Astrocyte (in vitro differentiated cells and primary cell): Measurements from ENCODE around the gene TM9SF3. TPM values are rescaled to one million over a fixed set of nuclear protein-coding genes. Genes with fewer than 3 reads are reported as not detected.

Experiments
- DNase-seq: peaks from one replicate; pipeline ENCODE4 v3.0.0-alpha.2; 2010; ENCODE audit warnings: low read depth
- FAIRE-seq: peaks from 2 replicates; lab custom pipeline; 2011; peaks lifted over from hg19 to GRCh38; lab: Jason Lieb, UNC
- H2AFZ ChIP-seq: 2 replicates; pipeline ENCODE4 v1.6.0; 2012; ENCODE audit warnings: low read depth, low read length, inconsistent platforms
- H3K27ac ChIP-seq: 2 replicates; pipeline ENCODE4 v1.5.1; 2011; ENCODE audit warnings: low read depth, low read length, inconsistent platforms
- H3K27me3 ChIP-seq: 2 replicates; pipeline ENCODE4 v1.6.0; 2011; ENCODE audit warnings: low read length, inconsistent platforms; ENCODE audit not compliant: insufficient read depth
- H3K36me3 ChIP-seq: 2 replicates; pipeline ENCODE4 v1.5.1; 2011; ENCODE audit warnings: low read length, inconsistent platforms; ENCODE audit not compliant: insufficient read depth
- H3K4me1 ChIP-seq: 2 replicates; pipeline ENCODE4 v1.5.1; 2011; ENCODE audit warnings: low read length, inconsistent platforms; ENCODE audit not compliant: insufficient read depth
- H3K4me2 ChIP-seq: 2 replicates; pipeline ENCODE4 v1.6.0; 2012; ENCODE audit warnings: low read length, inconsistent platforms
- H3K4me3 ChIP-seq: 2 replicates; pipeline ENCODE4 v1.5.1; 2011; ENCODE audit warnings: low read depth, mild to moderate bottlenecking, low read length, inconsistent platforms; ENCODE audit not compliant: insufficient read depth
- H3K79me2 ChIP-seq: 2 replicates; pipeline ENCODE4 v1.6.0; 2012; ENCODE audit warnings: mild to moderate bottlenecking, low read length, inconsistent platforms; ENCODE audit not compliant: insufficient read depth
- H3K9ac ChIP-seq: 2 replicates; pipeline ENCODE4 v1.6.0; 2012; ENCODE audit warnings: mild to moderate bottlenecking, low read length, inconsistent platforms
- H3K9me3 ChIP-seq: 2 replicates; pipeline ENCODE4 v1.5.1; 2012; ENCODE audit warnings: low read depth, mild to moderate bottlenecking, low read length, inconsistent platforms; ENCODE audit not compliant: insufficient read depth
- H4K20me1 ChIP-seq: 2 replicates; pipeline ENCODE4 v1.6.0; 2012; ENCODE audit warnings: low read length, inconsistent platforms; ENCODE audit not compliant: insufficient read depth
- H3K27ac Mint-ChIP-seq: one replicate; pipeline ENCODE4 v1.8.0; 2021; ENCODE audit warnings: mild to moderate bottlenecking, mixed read lengths; ENCODE audit not compliant: unreplicated experiment
- H3K27me3 Mint-ChIP-seq: one replicate; pipeline ENCODE4 v1.8.0; 2021; ENCODE audit warnings: low read depth, mixed read lengths; ENCODE audit not compliant: unreplicated experiment
- H3K36me3 Mint-ChIP-seq: one replicate; pipeline ENCODE4 v1.8.0; 2021; ENCODE audit warnings: low read depth, mixed read lengths; ENCODE audit not compliant: unreplicated experiment
- H3K4me1 Mint-ChIP-seq: one replicate; pipeline ENCODE4 v1.8.0; 2021; ENCODE audit warnings: low read depth, mixed read lengths; ENCODE audit not compliant: unreplicated experiment
- H3K4me3 Mint-ChIP-seq: one replicate; pipeline ENCODE4 v1.8.0; 2021; ENCODE audit warnings: mild to moderate bottlenecking, moderate library complexity, mixed read lengths; ENCODE audit not compliant: unreplicated experiment
- H3K9me3 Mint-ChIP-seq: one replicate; pipeline ENCODE4 v1.8.0; 2021; ENCODE audit warnings: mild to moderate bottlenecking, mixed read lengths; ENCODE audit not compliant: unreplicated experiment
- CTCF ChIP-seq: IDR thresholded peaks from 2 replicates; pipeline ENCODE4 v1.5.1; 2011; ENCODE audit warnings: low read depth, mild to moderate bottlenecking, inconsistent platforms, low read length, moderate library complexity; ENCODE audit not compliant: insufficient read depth
- EZH2 ChIP-seq: IDR thresholded peaks from 2 replicates; pipeline ENCODE4 v1.6.1; 2012; ENCODE audit warnings: mild to moderate bottlenecking, low read length, inconsistent platforms; ENCODE audit not compliant: insufficient read depth
- total RNA-seq: library from RNA; stranded (reverse); gene quantifications from 2 replicates; pipeline ENCODE4 v1.2.1, GENCODE V29; 2021

The TM9SF3 gene
- total RNA-seq, 1 donor from 2014 or later: 200 TPM

GRCh38 chr10:96513698-96514561, 72.9 kb downstream of the TM9SF3 start, which contains the start of gene TLL2:
Gene TLL2, minus strand, starts transcription at chr10:96513926. Its CDS starts 241 bp downstream, at chr10:96513685.
- Histone ChIP-seq H3K9ac (peak within 1 kb of the TSS; percentile 43), H2AFZ (peak within 1 kb of the TSS; percentile 49), H3K79me2 (no peaks in the 10 kb centered on the region), H3K4me3 (peak within 1 kb of the TSS; percentile 54), H3K27me3 (peaks cover 6% of the 10 kb centered on the region), H3K27ac (no peak within 1 kb of the TSS), H3K36me3 (peaks cover 5% of the 10 kb centered on the region), H3K4me1 (peaks cover 23% of the 10 kb centered on the region), H3K9me3 (no peaks in the 10 kb centered on the region), H3K4me2 (peak within 1 kb of the TSS; percentile 90), H4K20me1 (peaks cover 22% of the 10 kb centered on the region)
- TF ChIP-seq CTCF (peak; percentile 29), EZH2 (no peak)
- Mint-ChIP-seq H3K36me3 (no peaks in the 10 kb centered on the region), H3K27ac (peak within 1 kb of the TSS; percentile 58), H3K27me3 (peaks cover 1% of the 10 kb centered on the region), H3K4me1 (peaks cover 25% of the 10 kb centered on the region), H3K4me3 (peak within 1 kb of the TSS; percentile 89), H3K9me3 (no peaks in the 10 kb centered on the region)
- DNase-seq (peak; percentile 81), FAIRE-seq (no peak)

GRCh38 chr10:96513305-96513697, 73.5 kb downstream of the TM9SF3 start:
- no peak for FAIRE-seq
- H3K36me3 ChIP-seq: peaks cover 3% of the 10 kb centered on the region

More at GRCh38 chr10:96513305-96513697, 73.5 kb downstream of the TM9SF3 start:
- H3K36me3 Mint-ChIP-seq: no peaks in the 10 kb centered on the region
- Histone ChIP-seq H2AFZ (peak overlapping the region; percentile 16), H3K27me3 (peaks cover 6% of the 10 kb centered on the region), H3K79me2 (no peaks in the 10 kb centered on the region), H3K4me2 (peak overlapping the region; percentile 90), H3K9me3 (no peaks in the 10 kb centered on the region), H4K20me1 (peaks cover 20% of the 10 kb centered on the region), H3K27ac (no peak overlapping the region), H3K4me3 (peak overlapping the region; percentile 54), H3K4me1 (peaks cover 29% of the 10 kb centered on the region), H3K9ac (peak overlapping the region; percentile 43)
- no peaks in the 10 kb centered on the region for H3K9me3 Mint-ChIP-seq
- DNase-seq: no peak
- peaks cover 1% of the 10 kb centered on the region for H3K27me3 Mint-ChIP-seq
- TF ChIP-seq EZH2 (no peak), CTCF (no peak)
- no peak overlapping the region for H3K27ac Mint-ChIP-seq
- peaks cover 30% of the 10 kb centered on the region for H3K4me1 Mint-ChIP-seq
- H3K4me3 Mint-ChIP-seq: peak overlapping the region; percentile 74
